Placental pericyte (primary cell): ENCODE data around the gene BANK1. TPM values are rescaled to one million over a fixed set of nuclear protein-coding genes. Genes with fewer than 3 reads are reported as not detected.

Experiments
- total RNA-seq: library from RNA; depleted of rRNA; stranded (reverse); fragments of >200 nt; gene quantifications from 2 replicates; pipeline ENCODE4 v1.2.3, GENCODE V29; 2012

BANK1 gene, protein sequence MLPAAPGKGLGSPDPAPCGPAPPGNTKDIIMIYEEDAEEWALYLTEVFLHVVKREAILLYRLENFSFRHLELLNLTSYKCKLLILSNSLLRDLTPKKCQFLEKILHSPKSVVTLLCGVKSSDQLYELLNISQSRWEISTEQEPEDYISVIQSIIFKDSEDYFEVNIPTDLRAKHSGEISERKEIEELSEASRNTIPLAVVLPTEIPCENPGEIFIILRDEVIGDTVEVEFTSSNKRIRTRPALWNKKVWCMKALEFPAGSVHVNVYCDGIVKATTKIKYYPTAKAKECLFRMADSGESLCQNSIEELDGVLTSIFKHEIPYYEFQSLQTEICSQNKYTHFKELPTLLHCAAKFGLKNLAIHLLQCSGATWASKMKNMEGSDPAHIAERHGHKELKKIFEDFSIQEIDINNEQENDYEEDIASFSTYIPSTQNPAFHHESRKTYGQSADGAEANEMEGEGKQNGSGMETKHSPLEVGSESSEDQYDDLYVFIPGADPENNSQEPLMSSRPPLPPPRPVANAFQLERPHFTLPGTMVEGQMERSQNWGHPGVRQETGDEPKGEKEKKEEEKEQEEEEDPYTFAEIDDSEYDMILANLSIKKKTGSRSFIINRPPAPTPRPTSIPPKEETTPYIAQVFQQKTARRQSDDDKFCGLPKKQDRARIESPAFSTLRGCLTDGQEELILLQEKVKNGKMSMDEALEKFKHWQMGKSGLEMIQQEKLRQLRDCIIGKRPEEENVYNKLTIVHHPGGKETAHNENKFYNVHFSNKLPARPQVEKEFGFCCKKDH
- 0.14 and 0.22 TPM in 2 replicates for total RNA-seq

GRCh38 chr4:101790521-101791181 is at the start of gene BANK1:
Gene BANK1, plus strand, starts transcription at chr4:101790730. Its CDS starts 151 bp downstream, at chr4:101790881.

